Neural crest cell (in vitro differentiated cells): ENCODE measurements around the gene UBA6. TPM values are rescaled to one million over a fixed set of nuclear protein-coding genes. Genes with fewer than 3 reads are reported as not detected.
"Not testable (repeated sequence)": the region's sequence is repeated elsewhere in the genome, so short reads cannot be mapped to it uniquely, and the experiment has no call there.

Experiments
- DNase-seq: peaks from one replicate; pipeline ENCODE4 v3.0.0; 2021; ENCODE audit warnings: low read depth, mixed read lengths, low spot score
- H3K27ac Mint-ChIP-seq: one replicate; pipeline ENCODE4 v1.8.0; 2021; ENCODE audit warnings: mild to moderate bottlenecking, mixed read lengths; ENCODE audit not compliant: unreplicated experiment
- H3K27me3 Mint-ChIP-seq: 2 replicates; pipeline ENCODE4 v1.8.0; 2021; ENCODE audit warnings: low read depth, mild to moderate bottlenecking, mixed read lengths
- H3K36me3 Mint-ChIP-seq: 2 replicates; pipeline ENCODE4 v1.8.0; 2021; ENCODE audit warnings: low read depth, mild to moderate bottlenecking, mixed read lengths
- H3K4me1 Mint-ChIP-seq: 2 replicates; pipeline ENCODE4 v1.8.0; 2021; ENCODE audit warnings: mixed read lengths
- H3K4me3 Mint-ChIP-seq: one replicate; pipeline ENCODE4 v1.8.0; 2021; ENCODE audit warnings: mild to moderate bottlenecking, mixed read lengths
- H3K9me3 Mint-ChIP-seq: 2 replicates; pipeline ENCODE4 v1.8.0; 2021; ENCODE audit warnings: mixed read lengths
- CTCF ChIP-seq: fragments of 200-600 bp; sonication (generic); conservative IDR thresholded peaks from 2 replicates; pipeline ENCODE4 v1.5.0; 2021; ENCODE audit warnings: antibody characterized with exemption, mild to moderate bottlenecking
- total RNA-seq: library from RNA; stranded (reverse); gene quantifications from 2 replicates; pipeline ENCODE4 v1.2.1, GENCODE V29; 2021

UBA6 gene
- total RNA-seq, 1 donor from 2014 or later, result 72.9 TPM

- H3K27me3 Mint-ChIP-seq, result no peaks in the 10 kb centered on the region
- TF ChIP-seq CTCF, result no peak
Measured at GRCh38 chr4:67713529-67714247, 12.7 kb upstream of the UBA6 start.

GRCh38 chr4:67712650-67713528 lies 11.9 kb upstream of the UBA6 start:
- no peaks in the 10 kb centered on the region for H3K27me3 Mint-ChIP-seq
- no peak overlapping the region for H3K27ac Mint-ChIP-seq
- peaks cover 24% of the 10 kb centered on the region for H3K4me1 Mint-ChIP-seq
- no peaks in the 10 kb centered on the region for H3K9me3 Mint-ChIP-seq
- DNase-seq, result no peak
- peaks cover 5% of the 10 kb centered on the region for H3K36me3 Mint-ChIP-seq
- no peak overlapping the region for H3K4me3 Mint-ChIP-seq
- no peak for TF ChIP-seq CTCF

More at GRCh38 chr4:67713529-67714247, 12.7 kb upstream of the UBA6 start:
- peaks cover 24% of the 10 kb centered on the region for H3K4me1 Mint-ChIP-seq
- no peak overlapping the region for H3K27ac Mint-ChIP-seq
- H3K36me3 Mint-ChIP-seq, result peaks cover 5% of the 10 kb centered on the region
- no peaks in the 10 kb centered on the region for H3K9me3 Mint-ChIP-seq
- H3K4me3 Mint-ChIP-seq, result no peak overlapping the region
- no peak for DNase-seq

- no peak for TF ChIP-seq CTCF
- Mint-ChIP-seq H3K4me3 (no peak overlapping the region), H3K36me3 (peaks cover 8% of the 10 kb centered on the region), H3K9me3 (no peaks in the 10 kb centered on the region), H3K27ac (no peak overlapping the region), H3K4me1 (peaks cover 24% of the 10 kb centered on the region), H3K27me3 (no peaks in the 10 kb centered on the region)
- no peak for DNase-seq
Measured at GRCh38 chr4:67712000-67712625, 11.2 kb upstream of the UBA6 start.

GRCh38 chr4:67706682-67707081 lies 5.7 kb upstream of the UBA6 start:
- H3K36me3 Mint-ChIP-seq, result peaks cover 26% of the 10 kb centered on the region
- H3K4me3 Mint-ChIP-seq, H3K4me1 Mint-ChIP-seq, H3K9me3 Mint-ChIP-seq, DNase-seq, H3K27ac Mint-ChIP-seq, H3K27me3 Mint-ChIP-seq: not testable (repeated sequence)

GRCh38 chr4:67704843-67705242 lies 3.9 kb upstream of the UBA6 start:
- Mint-ChIP-seq H3K4me1 (peaks cover 14% of the 10 kb centered on the region), H3K27ac (no peak overlapping the region)

More at GRCh38 chr4:67704843-67705242, 3.9 kb upstream of the UBA6 start:
- Mint-ChIP-seq H3K27me3 (no peaks in the 10 kb centered on the region), H3K9me3 (peaks cover 7% of the 10 kb centered on the region), H3K36me3 (peaks cover 26% of the 10 kb centered on the region), H3K4me3 (peak overlapping the region; percentile 1)
- TF ChIP-seq CTCF, result no peak
- no peak for DNase-seq
